ENCODE data around the gene SDCCAG8.

SDCCAG8 gene

DNA sequence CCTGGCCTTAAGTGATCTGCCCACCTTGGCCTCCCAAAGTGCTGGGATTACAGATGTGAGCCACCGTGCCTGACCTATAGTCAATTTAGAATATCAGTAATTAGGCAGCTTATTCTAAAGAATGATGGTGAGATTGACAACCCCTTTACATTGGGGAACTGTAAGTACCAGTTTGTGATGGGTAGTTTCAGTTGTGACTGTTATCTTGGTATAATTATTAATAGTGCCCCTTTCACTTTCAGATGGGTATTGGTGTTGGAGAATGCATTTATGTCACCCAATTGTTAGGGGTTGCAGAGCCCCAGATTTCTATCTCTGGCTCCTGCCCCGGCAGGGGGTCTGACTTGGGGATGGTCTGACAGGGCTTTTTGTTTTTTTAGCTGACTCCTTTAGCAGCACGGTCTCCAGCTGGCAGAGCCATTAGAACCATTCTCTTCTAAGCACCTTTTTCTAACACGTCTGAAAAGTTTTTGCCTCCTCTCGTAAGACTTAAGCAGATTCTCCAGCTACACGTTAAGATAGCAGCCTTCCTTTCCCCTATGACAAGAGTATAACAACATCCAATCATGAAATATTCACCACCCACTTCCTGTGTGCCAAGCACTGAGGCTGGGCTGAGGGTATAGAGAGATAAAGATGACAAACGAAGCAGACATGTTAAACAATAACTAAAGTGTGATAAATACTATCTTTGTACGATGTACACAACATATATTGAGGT is 157.8 kb downstream of the SDCCAG8 start:
- H3K36me3 ChIP-seq (replicated peaks) = peaks cover 10% of the 10 kb centered on the region
- TF ChIP-seq, protein P1, sequence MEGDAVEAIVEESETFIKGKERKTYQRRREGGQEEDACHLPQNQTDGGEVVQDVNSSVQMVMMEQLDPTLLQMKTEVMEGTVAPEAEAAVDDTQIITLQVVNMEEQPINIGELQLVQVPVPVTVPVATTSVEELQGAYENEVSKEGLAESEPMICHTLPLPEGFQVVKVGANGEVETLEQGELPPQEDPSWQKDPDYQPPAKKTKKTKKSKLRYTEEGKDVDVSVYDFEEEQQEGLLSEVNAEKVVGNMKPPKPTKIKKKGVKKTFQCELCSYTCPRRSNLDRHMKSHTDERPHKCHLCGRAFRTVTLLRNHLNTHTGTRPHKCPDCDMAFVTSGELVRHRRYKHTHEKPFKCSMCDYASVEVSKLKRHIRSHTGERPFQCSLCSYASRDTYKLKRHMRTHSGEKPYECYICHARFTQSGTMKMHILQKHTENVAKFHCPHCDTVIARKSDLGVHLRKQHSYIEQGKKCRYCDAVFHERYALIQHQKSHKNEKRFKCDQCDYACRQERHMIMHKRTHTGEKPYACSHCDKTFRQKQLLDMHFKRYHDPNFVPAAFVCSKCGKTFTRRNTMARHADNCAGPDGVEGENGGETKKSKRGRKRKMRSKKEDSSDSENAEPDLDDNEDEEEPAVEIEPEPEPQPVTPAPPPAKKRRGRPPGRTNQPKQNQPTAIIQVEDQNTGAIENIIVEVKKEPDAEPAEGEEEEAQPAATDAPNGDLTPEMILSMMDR (IDR thresholded peaks at IDR 0.05; ENCODE audit: low read depth, low read length, missing control alignments) = no peak
- in situ Hi-C loops (cut with HindIII; ENCODE audit: low pct_ligation_motif_present, low sequenced_read_pairs) = no loop called here
- no peak overlapping the region for H3K27ac ChIP-seq
- no peak for DNase-seq
- H3K27me3 ChIP-seq (replicated peaks) = no peaks in the 10 kb centered on the region
- H3K4me3 ChIP-seq (ENCODE audit: low read depth, low read length) = no peak overlapping the region

DNA sequence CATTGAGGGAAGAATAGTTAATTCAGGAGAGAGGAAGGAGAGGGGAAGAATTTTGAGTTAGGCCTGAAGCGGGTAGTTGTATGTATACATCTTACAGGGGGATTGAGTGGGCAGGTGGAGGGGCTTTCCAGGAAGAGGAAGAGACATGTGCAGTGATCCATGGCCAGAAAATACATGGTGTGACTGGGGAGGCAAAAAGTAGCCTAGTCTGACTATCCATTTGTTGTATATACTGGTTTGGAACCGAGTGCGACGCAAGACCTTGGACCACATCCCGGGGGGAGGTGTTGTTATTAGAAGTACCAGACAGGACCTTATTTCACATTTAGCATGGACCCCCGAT is 158.3 kb downstream of the SDCCAG8 start:
- H3K27me3 ChIP-seq (replicated peaks) = no peaks in the 10 kb centered on the region
- peaks cover 13% of the 10 kb centered on the region for H3K36me3 ChIP-seq (replicated peaks)
- H3K27ac ChIP-seq = no peak overlapping the region
- TF ChIP-seq, protein P1 (IDR thresholded peaks at IDR 0.05; ENCODE audit: low read depth, low read length, missing control alignments) = no peak
- H3K4me3 ChIP-seq (ENCODE audit: low read depth, low read length) = no peak overlapping the region
- no peak for DNase-seq
- in situ Hi-C loops (cut with HindIII; ENCODE audit: low pct_ligation_motif_present, low sequenced_read_pairs) = no loop called here

DNA sequence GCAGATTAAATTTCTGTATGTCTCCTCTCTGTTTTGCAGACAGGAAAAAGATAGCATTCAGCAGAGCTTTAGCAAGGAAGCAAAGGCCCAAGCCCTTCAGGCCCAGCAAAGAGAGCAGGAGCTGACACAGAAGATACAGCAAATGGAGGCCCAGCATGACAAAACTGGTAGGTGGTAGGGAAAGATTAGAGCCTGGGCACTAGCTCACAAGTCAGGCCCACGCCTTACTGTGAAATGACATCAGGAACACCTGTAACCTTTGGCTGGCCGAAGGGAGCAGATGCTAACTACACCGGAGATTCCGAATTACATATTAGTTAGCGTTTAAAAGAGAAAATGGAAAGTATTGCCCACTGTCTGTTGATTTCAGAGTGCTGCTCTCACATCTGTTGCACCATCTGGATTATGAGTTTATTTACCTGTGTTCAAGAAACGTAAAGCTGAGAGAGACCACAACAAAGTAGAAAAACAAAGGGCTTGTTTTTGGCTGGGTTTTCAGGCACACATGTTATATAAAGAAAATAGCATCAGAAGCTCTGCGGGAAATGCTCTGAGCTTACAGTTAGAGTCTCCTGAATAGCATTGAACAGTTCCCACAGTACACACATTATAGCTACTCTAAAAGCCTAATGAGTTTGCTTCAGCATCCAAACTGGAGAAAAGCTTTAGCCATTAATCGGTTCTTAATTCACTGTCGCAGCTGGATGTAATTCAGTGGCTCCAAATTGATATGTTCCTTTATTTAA is 160.0 kb downstream of the SDCCAG8 start:
- in situ Hi-C loops (cut with HindIII; ENCODE audit: low pct_ligation_motif_present, low sequenced_read_pairs) = no loop called here
- Histone ChIP-seq H3K4me3 (ENCODE audit: low read depth, low read length) (no peak overlapping the region), H3K36me3 (replicated peaks) (peaks cover 16% of the 10 kb centered on the region), H3K27ac (no peak overlapping the region), H3K27me3 (replicated peaks) (no peaks in the 10 kb centered on the region)
- DNase-seq = no peak
- TF ChIP-seq, protein P1 (IDR thresholded peaks at IDR 0.05; ENCODE audit: low read depth, low read length, missing control alignments) = no peak

DNA sequence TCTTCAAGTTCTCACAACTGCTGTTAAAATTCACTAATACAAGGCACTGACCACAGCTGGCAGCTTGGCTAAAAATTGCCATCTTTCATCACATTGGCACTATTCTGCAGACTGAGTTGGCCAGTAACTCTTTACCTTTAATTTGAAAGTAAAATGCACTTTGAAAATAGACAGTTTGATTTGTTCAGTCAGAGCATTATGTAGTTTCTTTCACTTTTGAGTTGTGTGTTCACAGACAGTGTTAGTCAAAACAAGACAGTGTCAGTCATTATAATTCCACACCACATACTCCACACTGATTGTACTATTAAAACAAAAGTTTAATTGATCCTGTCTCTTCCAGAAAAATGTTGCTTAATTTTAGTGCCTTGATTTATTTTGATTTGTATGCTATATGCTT is 160.7 kb downstream of the SDCCAG8 start:
- TF ChIP-seq, protein P1 (IDR thresholded peaks at IDR 0.05; ENCODE audit: low read depth, low read length, missing control alignments) = no peak
- Histone ChIP-seq H3K4me3 (ENCODE audit: low read depth, low read length) (no peak overlapping the region), H3K36me3 (replicated peaks) (peaks cover 16% of the 10 kb centered on the region), H3K27me3 (replicated peaks) (no peaks in the 10 kb centered on the region), H3K27ac (no peak overlapping the region)
- in situ Hi-C loops (cut with HindIII; ENCODE audit: low pct_ligation_motif_present, low sequenced_read_pairs) = no loop called here
- DNase-seq = no peak

DNA sequence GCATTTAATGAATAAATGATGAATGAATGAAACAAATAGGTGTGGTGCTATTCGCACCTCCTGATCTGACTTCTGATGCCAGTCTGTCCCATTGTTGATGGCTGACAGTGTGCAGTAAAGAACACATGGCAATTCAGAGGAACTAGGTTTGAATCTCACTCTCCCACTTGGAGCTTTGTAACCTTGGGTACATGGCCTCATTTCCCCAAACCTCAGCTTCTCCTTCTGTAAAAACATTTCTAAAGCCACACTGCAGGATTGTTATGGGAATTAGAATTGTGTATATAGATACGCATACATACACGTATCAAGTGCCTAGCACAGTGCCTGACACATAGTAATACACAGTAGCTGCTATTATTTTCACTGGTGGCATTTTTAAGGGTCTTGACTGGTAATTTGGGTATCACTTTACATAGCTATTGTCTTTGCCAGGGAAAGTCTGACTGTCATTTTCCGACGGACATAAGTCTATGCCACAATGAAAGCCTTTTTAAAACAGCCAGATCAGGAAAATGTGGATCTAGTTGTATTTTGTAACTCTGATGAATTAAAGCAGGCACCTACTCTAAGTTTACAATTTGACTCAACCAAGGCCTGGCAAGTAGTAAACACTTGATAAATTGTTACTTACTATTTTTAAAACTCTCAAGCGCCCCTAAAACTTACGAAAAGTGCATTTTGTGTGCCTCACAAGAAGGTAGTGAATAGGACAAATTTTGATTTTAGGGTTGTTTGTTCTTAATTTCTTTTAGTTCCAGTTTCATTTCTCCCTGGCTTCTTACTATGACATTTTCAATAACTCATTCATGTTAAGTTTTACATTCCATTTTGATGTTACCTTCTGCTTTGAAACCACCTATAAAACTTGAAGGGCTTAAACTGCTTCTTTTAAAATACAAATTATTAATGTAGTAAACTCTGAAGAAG is 164.4 kb downstream of the SDCCAG8 start:
- DNase-seq = no peak
- Histone ChIP-seq H3K27me3 (replicated peaks) (no peaks in the 10 kb centered on the region), H3K36me3 (replicated peaks) (peaks cover 16% of the 10 kb centered on the region), H3K4me3 (ENCODE audit: low read depth, low read length) (no peak overlapping the region), H3K27ac (no peak overlapping the region)
- in situ Hi-C loops (cut with HindIII; ENCODE audit: low pct_ligation_motif_present, low sequenced_read_pairs) = no loop called here
- TF ChIP-seq, protein P1 (IDR thresholded peaks at IDR 0.05; ENCODE audit: low read depth, low read length, missing control alignments) = no peak
